NT2/D1 (cell line): ENCODE measurements around the gene LFNG.
"Not testable (repeated sequence)": the region's sequence is repeated elsewhere in the genome, so short reads cannot be mapped to it uniquely, and the experiment has no call there.

ENCODE experiments used
- YY1 ChIP-seq: IDR thresholded peaks from 2 replicates; pipeline ENCODE4 v1.6.1; 2011; ENCODE audit not compliant: insufficient read length, insufficient read depth
- ZNF274 ChIP-seq: IDR thresholded peaks from 2 replicates; pipeline ENCODE4 v1.6.1; 2011; ENCODE audit warnings: mild to moderate bottlenecking, low read depth, low read length

- TF ChIP-seq ZNF274, YY1: not testable (repeated sequence)
Measured at GRCh38 chr7:2530994-2531795, 11.6 kb downstream of the LFNG start.
